ENCODE measurements around the gene STAG3. TPM values are rescaled to one million over a fixed set of nuclear protein-coding genes. Genes with fewer than 3 reads are reported as not detected.
"Not testable (repeated sequence)": the region's sequence is repeated elsewhere in the genome, so short reads cannot be mapped to it uniquely, and the experiment has no call there.

STAG3 gene, protein sequence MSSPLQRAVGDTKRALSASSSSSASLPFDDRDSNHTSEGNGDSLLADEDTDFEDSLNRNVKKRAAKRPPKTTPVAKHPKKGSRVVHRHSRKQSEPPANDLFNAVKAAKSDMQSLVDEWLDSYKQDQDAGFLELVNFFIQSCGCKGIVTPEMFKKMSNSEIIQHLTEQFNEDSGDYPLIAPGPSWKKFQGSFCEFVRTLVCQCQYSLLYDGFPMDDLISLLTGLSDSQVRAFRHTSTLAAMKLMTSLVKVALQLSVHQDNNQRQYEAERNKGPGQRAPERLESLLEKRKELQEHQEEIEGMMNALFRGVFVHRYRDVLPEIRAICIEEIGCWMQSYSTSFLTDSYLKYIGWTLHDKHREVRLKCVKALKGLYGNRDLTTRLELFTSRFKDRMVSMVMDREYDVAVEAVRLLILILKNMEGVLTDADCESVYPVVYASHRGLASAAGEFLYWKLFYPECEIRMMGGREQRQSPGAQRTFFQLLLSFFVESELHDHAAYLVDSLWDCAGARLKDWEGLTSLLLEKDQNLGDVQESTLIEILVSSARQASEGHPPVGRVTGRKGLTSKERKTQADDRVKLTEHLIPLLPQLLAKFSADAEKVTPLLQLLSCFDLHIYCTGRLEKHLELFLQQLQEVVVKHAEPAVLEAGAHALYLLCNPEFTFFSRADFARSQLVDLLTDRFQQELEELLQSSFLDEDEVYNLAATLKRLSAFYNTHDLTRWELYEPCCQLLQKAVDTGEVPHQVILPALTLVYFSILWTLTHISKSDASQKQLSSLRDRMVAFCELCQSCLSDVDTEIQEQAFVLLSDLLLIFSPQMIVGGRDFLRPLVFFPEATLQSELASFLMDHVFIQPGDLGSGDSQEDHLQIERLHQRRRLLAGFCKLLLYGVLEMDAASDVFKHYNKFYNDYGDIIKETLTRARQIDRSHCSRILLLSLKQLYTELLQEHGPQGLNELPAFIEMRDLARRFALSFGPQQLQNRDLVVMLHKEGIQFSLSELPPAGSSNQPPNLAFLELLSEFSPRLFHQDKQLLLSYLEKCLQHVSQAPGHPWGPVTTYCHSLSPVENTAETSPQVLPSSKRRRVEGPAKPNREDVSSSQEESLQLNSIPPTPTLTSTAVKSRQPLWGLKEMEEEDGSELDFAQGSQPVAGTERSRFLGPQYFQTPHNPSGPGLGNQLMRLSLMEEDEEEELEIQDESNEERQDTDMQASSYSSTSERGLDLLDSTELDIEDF
- 20.1 TPM for polyA plus RNA-seq (2012; ENCODE audit: insufficient read depth, insufficient read length)

DNA sequence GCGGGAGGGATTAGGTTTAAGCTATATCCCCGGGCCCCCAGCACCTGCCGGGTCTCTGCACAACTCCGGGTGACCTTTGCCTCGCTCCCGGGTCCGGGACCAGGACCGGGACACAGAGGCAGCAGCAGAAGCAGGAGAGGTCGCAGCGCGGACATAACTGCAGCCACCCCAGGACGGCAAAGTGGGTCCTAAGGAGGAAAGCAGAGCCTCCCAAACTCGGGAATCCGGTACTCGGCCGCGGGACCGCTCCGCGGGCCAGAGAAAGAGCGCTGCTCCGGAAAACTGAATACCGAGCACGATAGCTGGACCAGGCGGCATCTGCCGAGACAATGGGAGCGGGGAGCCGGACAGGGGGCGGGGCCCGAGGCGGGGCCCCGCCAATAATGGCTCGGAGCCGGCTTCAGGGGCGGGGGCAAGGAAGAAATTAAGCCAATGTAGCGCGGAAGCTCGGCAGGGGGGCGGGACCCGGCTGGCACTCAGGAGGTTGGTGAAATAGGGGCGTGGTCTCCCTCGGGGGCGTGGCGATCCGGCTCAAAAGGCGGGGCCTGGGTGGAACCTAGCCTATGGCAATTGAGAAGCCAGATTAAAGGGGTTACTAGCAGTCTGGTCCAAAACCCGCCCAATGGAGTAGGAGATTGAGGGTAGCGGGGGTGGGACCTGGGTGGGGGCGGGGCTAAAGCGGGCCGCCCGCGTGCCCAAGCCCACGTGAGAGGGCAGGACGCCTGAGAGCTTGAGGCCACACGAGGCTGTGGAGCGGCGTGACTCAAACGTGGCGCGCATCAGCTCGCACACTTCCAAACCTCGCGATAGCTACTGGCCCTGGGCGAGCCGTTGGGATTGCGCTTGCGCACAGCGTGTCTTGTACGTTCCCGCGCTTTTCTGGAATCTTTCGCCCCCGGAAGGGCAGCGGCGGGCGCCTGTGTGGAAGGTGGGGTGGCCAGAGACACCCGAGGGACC, at the start of gene STAG3, which contains the start of gene GPC2:
STAG3 (plus strand) TSS at position 874 of the 957 bp plus-strand sequence. CDS start 2,639 bp downstream, outside the sequence.
GPC2 (minus strand) TSS at position 337 of the 957 bp plus-strand sequence; CDS start at position 155, 182 bp downstream.
- peak; percentile 96 for DNase-seq (ENCODE audit: low read depth, low spot score)
- peak within 1 kb of the TSS; percentile 75 for H3K4me3 ChIP-seq (ENCODE audit: low read length)

GRCh38 chr7:100128637-100128963, 49.1 kb upstream of the STAG3 start:
- no peak for DNase-seq (ENCODE audit: low read depth, low spot score)
- H3K4me3 ChIP-seq (ENCODE audit: low read length) = no peak overlapping the region

DNA sequence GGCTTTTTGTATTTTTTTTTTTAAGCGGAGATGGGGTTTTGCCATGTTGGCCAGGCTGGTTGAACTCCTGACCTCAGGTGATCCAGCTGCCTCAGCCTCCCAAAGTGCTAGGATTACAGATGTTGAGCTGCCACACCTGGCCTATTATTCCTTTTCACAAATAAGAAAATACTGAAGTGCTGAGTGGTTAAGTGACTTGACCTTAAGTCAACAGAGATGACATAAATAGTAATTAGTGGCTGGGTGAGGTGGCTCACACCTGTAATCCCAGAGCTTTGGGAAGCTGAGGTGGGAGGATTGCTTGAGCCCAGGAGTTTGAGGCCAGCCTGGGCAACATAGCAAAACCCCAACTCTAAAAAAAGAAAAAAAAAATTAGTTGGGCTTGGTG, 47.5 kb upstream of the STAG3 start:
- not testable (repeated sequence) for DNase-seq (ENCODE audit: low read depth, low spot score); H3K4me3 ChIP-seq (ENCODE audit: low read length)

DNA sequence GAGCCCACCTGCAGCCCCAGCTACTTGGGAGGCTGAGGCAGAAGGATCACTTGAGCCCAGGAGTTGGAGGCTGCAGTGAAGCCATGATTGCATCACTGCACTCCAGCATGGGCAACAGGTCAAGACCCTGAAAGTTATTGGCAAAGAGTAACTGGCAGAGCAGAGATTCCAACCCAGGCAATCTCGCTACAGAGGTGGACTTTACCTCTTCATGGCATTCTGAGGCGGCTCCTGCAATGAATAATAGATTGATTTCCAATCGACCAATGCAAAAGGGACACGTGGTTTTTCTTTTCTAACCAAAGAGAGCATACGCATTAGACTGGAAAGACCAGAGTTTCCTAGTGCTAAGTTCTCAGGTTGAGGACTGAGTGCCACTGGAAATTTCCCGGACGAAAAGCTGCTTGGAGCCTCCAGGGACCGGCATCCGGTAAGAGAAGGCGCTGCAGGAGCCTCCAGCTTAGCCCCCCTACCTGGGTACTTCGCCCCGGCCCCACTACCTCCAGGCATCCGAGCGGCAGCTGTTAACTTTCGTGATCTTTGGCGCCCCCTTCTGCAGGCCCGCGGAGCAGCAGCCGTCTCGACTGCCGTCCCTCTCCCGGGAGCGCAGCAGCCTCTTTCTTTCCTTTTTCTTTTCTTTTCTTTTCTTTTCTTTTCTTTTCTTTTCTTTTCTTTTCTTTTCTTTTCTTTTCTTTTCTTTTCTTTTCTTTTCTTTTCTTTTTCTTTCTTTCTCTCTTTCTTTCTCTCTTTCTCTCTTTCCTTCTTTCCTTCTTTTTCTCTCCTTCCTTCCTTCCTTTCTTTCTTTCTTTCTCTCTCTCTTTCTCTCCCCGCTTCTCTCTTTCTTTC, 46.9 kb upstream of the STAG3 start:
- peak overlapping the region; percentile 27 for H3K4me3 ChIP-seq (ENCODE audit: low read length)
- peak; percentile 44 for DNase-seq (ENCODE audit: low read depth, low spot score)

DNA sequence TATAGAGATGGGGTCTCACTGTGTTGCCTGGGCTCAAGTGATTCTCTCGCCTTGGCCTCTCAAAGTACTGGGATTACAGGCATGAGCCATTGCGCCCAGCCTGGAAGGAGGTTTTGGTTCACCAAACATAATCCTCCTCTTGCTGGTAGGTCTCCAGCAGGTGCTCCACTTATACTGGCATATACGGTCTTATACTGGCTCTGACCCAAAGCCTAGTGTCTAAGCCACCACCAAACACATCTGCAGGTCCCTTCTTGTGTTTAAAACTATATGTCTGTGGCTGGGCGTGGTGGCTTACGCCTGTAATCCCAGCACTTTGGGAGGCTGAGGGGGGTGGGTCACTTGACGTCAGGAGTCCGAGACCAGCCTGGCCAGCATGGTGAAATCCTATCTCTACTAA, 45.6 kb upstream of the STAG3 start:
- H3K4me3 ChIP-seq (ENCODE audit: low read length) = no peak overlapping the region
- DNase-seq (ENCODE audit: low read depth, low spot score) = no peak

GRCh38 chr7:100132697-100133151, 45.0 kb upstream of the STAG3 start:
- H3K4me3 ChIP-seq (ENCODE audit: low read length) = no peak overlapping the region
- DNase-seq (ENCODE audit: low read depth, low spot score) = peak; percentile 64

DNA sequence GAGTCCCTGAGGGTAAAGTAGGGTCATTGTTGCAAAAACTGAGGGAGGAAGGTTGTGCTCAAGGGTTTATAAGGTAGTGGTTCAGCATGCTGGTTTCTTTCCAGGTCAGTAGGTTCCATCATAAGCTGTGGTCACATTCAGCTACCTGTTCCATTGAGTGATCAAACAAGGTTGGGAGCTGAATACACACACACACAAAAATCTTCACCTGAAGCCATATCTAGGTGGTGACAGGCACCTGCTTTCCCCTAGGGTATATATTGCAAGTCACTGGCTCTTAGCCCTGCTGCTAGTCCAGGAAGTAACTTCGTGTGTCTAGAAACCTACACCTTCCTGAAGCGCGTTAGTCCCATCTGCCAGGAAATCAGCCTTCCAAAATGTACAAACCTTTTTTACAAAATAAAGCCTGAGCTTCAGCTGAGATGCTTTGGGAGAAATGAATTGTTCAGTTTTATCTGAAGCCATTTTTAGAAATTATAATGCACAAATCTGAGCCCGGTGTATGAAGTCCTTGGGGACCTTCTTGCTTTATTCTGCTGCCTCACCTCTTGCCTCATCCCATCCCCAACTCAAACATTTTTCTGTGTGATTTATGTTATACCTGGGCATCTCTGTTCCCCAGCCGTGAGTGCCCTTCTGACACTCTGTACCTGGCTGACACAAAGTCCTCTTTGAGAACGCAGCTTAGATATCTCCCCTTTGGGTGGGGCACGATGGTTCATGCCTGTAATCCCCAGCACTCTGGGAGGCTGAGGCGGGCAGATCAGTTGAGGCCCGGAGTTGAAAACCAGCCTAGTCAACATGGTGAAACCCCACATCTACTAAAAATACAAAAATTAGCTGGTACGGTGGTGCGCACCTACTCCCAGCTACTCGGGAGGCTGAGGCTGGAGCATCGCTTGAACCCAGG, 39.6 kb upstream of the STAG3 start:
- no peak overlapping the region for H3K4me3 ChIP-seq (ENCODE audit: low read length)
- no peak for DNase-seq (ENCODE audit: low read depth, low spot score)

DNA sequence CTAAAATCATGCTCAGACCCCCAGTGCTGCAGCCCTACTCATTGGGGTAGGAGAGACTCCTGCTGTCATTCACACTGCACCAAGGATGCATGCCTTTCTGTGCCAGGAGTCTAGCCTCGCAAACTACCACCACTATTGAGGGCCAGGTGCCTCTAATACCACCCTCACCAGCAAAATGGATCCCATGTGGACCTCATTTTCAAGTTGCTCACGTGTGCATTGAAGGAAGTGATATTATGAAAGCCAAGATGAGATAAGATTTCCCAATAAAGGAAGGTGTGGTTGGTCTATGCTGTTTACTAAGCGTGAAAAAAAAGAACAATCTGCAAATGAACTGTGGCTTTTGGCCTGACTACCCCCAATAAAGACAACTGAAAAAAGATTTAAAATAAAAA, 36.2 kb upstream of the STAG3 start:
- no peak for DNase-seq (ENCODE audit: low read depth, low spot score)
- H3K4me3 ChIP-seq (ENCODE audit: low read length) = no peak overlapping the region

DNA sequence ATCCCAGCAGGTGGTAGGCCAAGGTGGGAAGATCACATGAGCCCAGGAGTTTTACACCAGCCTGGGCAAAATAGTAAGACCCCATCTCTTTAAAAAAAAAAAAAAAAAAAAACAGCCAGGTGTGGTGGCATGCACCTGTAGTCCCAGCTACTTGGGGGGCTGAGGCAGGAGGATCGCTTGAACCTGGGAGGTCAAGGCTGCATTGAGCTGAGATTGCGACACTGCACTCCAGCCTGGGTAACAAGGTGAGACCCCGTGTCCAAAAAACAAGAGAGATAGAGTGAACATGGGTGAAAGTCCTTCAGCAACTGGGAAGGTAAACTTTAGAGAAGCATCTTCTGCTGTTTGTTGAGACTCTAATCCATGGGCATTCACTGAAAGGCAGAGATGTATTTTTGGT, 35.3 kb upstream of the STAG3 start:
- H3K4me3 ChIP-seq (ENCODE audit: low read length) = no peak overlapping the region
- DNase-seq (ENCODE audit: low read depth, low spot score) = no peak

GRCh38 chr7:100146350-100146749, 31.4 kb upstream of the STAG3 start:
- not testable (repeated sequence) for H3K4me3 ChIP-seq (ENCODE audit: low read length)

GRCh38 chr7:100147278-100147677, 30.4 kb upstream of the STAG3 start:
- no peak for DNase-seq (ENCODE audit: low read depth, low spot score)

More at GRCh38 chr7:100146350-100146749, 31.4 kb upstream of the STAG3 start:
- DNase-seq (ENCODE audit: low read depth, low spot score) = not testable (repeated sequence)

GRCh38 chr7:100148225-100148558, 29.5 kb upstream of the STAG3 start:
- DNase-seq (ENCODE audit: low read depth, low spot score) = no peak

More at GRCh38 chr7:100147278-100147677, 30.4 kb upstream of the STAG3 start:
- no peak overlapping the region for H3K4me3 ChIP-seq (ENCODE audit: low read length)

DNA sequence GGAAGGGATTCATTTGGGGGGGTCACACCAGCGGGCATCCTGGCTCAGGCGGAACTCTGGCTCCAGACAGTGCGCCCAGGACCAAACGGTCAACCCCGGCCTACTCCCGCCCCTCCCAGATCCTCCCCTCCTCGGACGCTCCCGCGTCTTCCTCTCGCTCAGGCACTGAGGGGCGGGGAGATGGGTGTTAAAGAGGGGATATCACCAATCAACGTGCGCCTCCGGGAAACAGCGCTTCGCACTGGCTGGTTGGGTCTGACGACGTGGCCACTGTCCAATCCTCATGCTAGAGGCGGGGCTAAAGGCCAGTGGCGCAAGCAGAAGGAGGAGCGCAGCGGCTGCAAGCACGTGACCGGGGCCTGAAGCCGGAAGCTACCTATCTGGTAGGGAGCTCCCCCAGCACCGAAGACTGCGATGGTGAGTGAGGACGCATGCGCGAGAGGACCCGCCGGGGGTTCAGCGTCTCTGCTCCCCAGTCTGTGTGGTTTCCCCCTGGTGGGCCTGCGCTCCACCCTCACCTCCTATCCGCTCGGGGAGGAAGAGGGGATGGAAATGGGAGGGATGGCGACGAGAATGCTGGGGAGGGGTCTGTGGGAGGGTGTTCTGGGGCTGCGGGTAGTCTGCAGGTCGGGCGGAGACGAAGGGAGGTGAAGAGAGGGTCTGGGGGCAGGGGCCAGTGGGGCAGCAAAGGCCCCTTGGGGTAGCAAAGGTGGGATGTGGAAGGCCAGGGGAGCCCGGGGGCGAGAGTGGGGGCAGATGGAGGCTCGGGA, 29.0 kb upstream of the STAG3 start, which contains the start of gene LAMTOR4:
LAMTOR4 (plus strand) TSS at position 360 of the 770 bp plus-strand sequence; CDS start at position 415, 55 bp downstream.
- peak within 1 kb of the TSS; percentile 86 for H3K4me3 ChIP-seq (ENCODE audit: low read length)

More at GRCh38 chr7:100148225-100148558, 29.5 kb upstream of the STAG3 start:
- H3K4me3 ChIP-seq (ENCODE audit: low read length) = peak overlapping the region; percentile 58

GRCh38 chr7:100152404-100152803, 25.3 kb upstream of the STAG3 start:
- H3K4me3 ChIP-seq (ENCODE audit: low read length) = no peak overlapping the region
- no peak for DNase-seq (ENCODE audit: low read depth, low spot score)

More for the DNA sequence above, 29.0 kb upstream of the STAG3 start, which contains the start of gene LAMTOR4:
- peak; percentile 99 for DNase-seq (ENCODE audit: low read depth, low spot score)

DNA sequence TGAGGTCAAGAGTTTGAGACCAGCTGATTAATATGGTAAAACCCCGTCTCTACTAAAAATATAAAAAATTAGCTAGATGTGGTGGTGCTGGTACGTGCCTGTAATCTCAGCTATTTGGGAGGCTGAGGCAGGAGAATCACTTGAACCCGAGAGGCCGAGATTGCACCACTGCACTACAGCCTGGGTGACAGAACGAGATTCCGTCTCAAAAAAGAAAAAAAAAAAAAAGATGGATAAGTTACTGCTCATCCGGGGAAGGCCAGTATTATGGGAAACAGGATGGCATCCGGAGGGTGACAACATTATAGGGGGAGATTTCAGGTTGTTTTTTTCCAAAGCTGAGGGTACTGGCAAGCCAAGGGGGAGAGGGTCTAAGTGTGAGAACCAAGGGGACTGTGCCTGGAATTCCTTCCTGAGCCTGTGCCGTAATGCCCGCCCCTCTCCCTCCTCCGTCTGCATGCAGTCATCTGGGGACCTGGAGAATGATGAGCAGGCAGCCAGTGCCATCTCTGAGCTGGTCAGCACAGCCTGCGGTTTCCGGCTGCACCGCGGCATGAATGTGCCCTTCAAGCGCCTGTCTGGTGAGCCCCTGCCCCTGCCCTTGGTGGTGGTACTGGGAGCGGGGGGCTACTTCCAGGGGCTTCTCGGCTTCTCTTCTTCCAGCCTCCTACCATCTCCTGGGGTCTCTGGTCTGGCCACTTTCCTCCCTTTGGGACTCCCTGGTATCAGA, 24.6 kb upstream of the STAG3 start:
- no peak overlapping the region for H3K4me3 ChIP-seq (ENCODE audit: low read length)
- DNase-seq (ENCODE audit: low read depth, low spot score) = no peak

Measured in Jurkat, Clone E6-1 (cell line).